Erythroblast (primary cell): ENCODE results near the gene FGFR3.

Source experiments
- GATA1 ChIP-seq: IDR thresholded peaks from 2 replicates; pipeline ENCODE4 v1.6.1; 2011; ENCODE audit warnings: low read depth, mild to moderate bottlenecking, control low read depth, low read length, moderate library complexity
- POLR2A ChIP-seq: IDR thresholded peaks from 2 replicates; pipeline ENCODE4 v1.6.1; 2011; ENCODE audit warnings: mild to moderate bottlenecking, low read length

DNA sequence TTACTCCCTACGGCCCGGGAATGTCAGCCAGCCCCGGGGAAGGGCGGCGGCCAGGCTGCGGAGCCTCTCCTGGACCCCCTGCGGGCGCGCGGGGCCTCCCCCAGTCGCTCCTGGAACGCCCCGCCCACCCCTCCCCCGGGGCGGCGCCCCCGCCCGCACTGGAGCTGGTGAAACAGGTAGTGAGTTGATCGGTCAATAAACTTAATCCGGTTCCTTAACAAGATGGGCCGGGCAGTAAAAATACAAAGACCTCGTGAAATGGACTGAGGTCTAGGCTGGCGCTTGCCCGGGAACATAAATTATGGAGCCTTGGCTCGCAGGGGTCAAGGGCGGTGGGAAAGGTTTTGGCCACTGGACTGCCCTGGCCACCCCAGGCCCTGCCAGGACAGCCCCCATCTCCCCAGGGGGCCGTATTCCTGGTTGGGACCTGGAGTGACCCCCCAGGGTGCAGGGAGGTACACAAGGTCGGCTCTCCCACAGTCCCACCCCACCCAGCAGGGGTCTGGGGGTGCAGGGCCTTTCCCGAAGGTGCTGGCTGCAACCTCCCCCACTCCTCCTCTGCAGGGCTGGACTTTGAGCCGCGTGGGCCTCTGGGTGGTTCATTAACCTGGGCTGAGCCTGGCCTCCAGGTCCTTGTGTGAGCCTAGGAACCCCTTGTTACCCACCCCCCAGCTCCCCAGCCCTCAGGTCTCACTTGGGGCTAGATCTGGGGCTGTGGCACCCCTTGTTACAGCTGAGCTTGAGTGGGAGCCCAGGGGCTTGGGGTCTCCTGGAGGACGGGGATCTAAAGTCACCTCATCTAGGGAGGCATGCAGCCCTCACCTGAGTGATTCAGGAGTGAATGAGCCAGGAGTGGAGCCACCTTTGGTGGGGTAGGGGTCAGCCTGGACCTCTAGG, 2.5 kb downstream of the FGFR3 start:
- TF ChIP-seq POLR2A, result no peak
- no peak for TF ChIP-seq GATA1
